SKM-1 treated with dmso at 0.1 percent for 144 hours (cell line): ENCODE data around the gene SHISAL2A.

Experiments
- DNase-seq: peaks from one replicate; lab custom pipeline; 2025; ENCODE audit not compliant: unreplicated experiment; lab: John Stamatoyannopoulos, UW

SHISAL2A gene

DNA sequence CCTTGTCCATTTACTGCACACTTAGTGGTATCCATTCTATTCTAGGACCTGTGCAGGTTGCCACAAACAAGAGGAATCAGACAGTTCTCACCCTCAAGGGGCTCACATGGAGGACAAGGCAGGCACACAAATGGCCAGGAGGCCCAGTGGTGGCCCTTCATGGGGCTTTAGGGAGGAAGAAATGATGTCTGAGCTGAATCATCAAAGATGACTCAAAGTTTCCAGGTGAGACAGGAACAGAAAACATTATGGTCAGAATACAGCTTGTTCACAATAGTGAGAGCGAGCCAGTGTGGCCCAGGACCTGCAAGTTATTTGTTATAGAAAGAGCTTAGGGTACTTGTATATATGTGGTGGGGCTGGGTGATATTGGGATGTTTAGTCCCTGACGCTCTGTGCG is 26.4 kb downstream of the SHISAL2A start:
- no peak for DNase-seq

DNA sequence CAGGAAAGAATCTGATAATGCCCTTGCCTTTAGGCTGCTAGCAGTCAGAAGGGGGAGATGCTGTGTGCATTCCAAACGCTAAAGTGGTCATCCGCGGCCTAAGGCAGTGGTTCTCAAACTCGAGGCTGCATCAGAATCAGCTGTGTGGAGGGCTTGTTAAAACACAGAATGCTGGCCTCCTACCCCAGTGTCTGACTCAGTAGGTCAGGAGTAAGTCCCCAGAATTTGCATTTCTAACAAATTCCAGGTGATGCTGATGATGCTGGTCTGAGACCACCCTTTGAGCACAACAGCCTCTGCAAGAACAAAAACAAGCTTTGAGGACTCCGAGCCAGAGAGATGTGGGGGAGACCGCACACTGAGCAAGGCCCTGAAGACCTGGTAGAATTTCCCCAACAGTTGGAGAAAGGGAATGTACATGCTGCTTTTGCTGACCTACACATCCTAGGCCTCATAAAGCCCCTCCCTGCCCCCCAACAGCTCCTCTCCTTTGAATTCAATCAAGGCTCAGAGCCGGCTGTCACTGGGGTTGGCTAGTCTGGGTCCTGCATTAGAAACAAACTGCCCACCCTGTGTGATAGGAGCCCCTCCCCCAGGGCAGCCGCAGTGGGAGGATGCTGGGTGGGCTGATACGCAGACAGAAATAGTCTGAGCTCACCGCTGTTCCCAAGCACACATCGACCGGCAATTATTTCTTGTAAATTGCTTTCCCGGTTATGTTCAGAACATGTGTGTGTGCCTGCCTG is 27.1 kb downstream of the SHISAL2A start:
- no peak for DNase-seq

DNA sequence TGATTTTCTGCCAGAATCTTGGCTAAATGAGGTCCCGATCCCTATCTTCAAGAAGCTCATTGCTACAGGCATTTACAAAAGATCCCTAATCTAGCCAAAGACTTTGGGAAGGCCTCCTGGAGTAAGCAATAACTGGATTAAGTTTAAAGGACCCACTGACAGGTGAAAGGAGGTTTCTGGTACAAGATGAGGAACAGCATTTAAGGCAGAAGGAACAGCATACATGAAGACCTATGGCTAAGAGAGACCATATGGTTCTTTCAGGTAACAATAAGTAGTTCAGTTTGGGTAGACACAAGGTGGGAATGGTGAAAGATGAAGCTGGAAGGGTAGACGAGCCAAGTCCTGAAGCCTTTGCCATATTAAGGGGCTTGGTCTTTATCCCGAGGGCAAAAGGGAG is 27.8 kb downstream of the SHISAL2A start:
- no peak for DNase-seq

DNA sequence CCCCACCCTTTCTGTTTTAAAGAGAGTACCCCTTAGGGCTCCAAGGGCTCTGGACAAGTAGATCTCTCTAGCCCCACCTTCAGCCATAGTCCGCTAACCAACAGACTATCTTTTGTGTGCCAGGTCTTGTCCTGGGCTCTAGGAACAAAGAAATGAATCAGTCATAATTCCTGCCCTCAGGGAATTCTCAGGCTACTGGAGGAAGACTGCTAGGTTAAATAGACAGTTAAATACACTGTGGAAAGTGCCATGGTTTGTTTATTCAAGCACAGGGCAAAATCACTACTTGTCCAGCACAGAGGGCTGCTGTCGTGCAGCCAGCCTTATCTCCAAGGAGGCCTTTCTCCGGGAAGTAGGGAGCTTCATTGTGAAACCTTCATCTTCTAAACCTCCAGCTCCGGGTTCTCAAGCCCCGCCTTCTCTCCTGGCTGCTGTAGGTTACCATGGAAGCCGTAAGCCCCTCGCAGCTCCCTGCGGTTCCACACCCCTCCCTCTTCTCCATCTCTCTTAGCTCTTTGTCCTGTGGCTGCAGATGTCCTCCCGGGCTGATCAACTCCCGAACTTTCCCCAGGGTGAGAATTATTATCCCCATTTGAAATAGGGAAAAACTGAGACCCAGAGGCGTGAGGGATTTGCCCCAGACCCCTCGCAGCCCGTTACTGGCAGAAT is 29.8 kb downstream of the SHISAL2A start:
- DNase-seq, result no peak

DNA sequence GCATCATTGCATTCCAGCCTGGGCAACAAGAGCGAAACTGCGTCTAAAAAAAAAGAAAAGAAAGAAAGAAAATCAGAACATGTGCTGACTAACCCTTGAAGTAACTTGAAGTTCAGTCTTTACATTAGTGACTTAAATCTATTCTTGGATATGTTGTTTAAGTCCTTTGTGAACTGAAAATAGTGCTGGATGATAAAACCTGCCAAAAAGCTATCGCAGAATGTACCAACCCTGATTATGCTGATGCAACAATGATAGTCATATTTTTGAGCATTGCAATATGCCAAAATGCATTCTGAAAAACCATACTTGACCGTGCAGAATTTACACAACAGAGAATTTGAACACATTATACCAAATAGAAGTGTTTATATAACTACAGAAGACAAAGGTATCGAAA is 30.7 kb downstream of the SHISAL2A start:
- no peak for DNase-seq

DNA sequence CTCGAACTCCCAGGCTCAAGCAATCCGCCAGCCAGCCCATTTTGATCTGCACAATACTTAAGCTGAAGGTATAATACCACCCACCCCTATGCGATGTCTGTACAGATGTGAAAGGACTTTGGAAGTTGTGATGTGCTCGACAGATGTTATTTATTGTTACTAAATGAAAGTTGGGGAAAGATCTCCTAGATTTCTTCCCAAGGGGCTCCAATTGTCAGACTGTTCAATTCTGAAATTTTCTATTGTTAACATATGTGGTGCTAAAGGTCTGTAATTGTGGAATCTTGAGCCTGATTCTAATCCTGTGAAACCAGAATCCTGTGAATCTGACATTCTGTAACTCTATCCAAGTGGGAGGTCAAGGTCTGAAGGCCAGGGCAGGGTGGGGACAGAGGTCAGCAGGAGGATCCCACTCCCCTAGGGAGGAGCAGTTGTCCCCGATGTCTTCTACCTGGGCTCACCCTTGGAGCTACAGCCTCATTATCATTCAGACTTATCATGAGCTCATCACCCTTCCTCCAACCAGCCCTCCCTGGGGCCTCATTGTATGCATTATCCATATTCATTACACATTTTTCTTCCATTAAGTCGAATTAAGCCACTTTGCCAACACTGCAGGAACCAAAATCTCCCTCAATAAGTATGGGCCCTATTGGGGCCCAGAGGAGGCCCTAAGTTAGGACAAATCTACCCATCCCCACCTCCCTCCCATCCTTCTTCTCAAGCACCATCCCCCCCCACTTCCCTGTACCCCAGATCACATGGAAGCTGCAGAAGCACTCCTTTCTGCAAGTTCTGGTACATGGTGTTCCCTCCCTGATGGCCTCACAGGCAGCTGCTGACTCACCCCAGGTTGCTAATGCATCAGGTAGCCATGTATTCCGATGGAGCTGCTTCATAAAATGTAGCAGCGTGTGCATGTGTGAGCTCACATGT is 32.3 kb downstream of the SHISAL2A start:
- no peak for DNase-seq

DNA sequence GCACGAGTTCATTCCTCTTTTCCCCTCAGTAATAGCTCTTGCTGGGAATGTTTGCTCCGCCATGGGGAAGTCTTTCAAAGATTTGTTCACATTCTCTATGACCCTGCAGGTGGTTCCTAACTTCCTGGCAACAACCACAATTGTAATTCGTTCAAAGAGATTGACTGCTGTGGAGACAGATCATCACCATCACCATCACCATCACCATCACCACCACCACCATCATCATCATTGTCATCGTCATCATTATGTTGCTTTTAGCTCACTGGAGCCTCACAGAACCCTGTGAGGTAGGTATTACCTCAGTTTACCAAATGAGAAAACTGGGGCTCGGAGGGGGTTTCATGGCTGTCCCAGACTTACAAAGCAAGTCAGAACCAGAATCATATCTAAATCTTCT is 34.3 kb downstream of the SHISAL2A start:
- DNase-seq, result no peak

DNA sequence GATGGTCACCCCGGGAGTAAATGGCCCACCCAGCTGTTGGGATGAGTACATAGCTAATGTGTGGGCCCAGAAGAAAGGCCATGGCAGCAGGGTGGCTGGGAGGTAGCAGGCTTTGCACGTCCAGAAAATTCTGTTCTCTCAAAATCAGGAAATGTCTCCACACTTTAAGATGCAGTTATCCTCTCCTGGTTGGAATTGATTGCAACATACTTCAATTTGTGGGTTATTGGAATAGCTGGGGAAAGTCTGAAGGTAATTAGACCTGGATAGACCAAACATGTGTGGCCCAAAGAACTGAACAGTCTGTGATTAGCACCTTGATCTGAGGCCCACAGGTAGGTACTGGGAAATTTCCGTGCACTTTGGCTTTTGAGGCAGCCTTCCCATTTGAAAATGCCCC is 35.0 kb downstream of the SHISAL2A start:
- DNase-seq, result no peak

DNA sequence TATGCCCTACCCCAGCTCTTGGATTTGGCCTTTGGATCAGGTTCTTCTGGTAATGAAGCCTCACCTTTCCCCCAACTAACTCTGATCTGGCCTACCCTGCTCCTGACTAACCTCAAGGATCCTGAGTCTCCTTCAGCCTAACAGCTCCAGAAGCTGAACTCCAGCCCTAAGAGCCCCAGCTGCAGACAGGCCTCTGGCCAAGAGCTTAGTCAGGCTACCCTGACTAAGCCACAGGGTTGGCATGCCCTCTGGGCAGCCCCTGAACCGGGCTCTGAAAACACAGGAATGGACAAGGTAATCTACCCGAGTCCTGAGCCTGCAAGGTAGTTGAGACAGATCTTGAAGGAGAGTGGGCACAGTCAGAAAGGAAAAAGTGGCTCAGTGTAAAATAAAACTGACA is 35.7 kb downstream of the SHISAL2A start:
- DNase-seq, result no peak

DNA sequence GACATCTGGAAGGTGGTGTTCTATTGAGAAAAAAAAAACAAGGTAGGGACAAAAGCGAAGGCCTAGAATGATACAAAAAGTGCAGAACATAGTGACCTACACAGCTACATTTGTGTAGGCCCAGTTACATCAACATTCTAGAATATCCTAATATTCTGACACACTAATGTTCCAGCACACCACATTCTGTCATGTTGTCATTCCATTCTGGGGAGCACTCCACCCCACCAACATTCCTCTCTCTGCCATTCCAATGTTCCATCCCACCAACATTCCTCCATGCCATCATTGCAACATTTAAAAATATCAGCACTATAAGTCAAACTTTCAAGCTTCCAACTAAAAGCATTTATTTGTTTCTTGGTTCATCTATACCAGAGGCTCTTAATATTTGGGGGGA is 36.7 kb downstream of the SHISAL2A start:
- no peak for DNase-seq

DNA sequence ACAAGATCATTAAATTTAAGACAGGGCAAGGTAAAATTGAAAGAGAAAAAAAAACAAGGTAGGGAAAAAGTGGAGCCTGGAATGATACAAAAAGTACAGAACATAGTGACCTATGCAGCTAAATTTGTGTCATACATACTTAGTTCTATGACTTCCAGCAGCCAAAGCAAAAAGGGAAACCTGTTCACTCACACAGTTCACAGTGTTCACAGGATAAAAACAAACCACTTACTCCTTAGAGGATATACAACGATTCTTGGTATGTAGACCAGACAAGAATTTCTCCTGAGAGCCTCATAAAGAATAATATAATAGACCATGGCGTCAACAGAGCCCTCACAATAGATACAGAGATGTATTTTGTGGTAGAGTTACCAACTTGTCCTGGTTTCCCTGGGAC is 37.6 kb downstream of the SHISAL2A start:
- DNase-seq, result no peak

DNA sequence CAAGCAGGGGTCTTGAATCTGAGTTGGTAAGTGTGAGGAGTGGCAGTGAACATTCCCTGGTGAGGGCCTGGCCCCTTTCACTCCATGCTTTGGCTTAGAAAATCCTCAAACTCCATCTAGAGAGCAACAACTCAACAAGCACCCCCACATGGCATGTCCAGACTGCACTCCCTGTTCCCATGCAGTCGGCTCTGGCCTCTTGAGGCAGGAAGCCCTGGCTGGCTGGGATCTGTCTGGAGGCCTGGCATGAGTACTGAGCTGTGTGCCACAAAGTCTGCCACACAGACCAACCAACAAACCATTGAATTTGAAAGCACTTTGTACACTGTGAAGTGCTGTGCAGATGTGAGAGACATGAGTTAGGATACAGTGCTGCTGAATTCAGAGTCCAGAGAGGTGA is 40.0 kb downstream of the SHISAL2A start:
- no peak for DNase-seq

DNA sequence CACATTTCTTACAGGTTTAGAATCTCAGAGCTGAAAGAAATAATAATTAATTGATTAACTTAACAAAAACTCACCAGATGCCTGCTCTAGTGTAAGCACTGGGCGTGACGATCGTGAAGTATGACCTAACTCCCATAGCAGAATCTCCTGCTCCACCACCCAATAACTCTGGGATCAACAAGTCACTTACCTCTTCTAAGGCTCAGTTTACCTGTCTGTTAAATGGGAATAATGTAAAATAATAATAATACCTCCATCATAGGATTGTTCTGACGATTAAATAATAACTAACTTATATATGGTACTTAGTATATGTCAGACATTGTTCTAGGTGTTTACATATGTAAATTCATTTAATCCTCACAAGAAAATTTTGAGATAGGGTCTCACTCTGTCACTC is 40.5 kb downstream of the SHISAL2A start:
- DNase-seq, result no peak

DNA sequence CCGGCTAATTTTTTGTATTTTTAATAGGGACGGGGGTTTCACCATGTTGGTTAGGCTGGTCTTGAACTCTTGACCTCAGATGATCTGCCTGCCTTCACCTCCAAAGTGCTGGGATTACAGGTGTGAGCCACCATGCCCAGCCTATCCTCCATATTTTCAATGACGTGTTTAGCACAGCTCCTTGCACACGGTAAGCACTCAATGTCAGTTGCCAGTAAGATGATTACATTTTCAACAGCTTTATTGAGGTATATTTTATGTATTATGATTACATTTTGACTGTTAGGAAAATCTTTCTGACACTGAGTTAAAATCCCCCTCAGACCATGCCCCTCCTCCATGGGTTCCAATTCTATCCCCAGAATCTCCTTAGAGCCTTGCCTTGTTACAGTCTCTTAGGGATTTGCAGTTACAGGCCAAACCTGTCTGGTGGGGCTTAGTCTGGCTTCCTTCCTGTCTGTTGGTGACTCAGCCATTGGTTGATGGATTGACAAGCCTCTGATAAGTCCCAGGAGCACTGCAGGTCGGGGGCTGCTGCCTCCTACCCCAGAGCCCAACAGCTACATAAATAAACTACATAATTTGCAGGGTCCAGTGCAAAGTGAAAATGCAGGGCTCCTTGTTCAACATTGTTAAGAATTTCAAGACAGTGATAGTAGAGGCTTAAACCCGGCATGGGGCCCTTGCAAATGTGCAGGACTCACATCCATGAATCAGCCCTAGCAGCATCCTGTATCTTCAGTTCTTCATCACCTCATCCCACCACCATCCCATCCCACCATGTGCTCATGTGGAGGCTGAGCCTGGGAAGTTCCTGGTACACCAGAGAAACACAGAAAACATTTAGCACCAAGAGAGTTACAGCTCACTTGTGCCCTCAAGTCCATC is 41.8 kb downstream of the SHISAL2A start:
- no peak for DNase-seq

DNA sequence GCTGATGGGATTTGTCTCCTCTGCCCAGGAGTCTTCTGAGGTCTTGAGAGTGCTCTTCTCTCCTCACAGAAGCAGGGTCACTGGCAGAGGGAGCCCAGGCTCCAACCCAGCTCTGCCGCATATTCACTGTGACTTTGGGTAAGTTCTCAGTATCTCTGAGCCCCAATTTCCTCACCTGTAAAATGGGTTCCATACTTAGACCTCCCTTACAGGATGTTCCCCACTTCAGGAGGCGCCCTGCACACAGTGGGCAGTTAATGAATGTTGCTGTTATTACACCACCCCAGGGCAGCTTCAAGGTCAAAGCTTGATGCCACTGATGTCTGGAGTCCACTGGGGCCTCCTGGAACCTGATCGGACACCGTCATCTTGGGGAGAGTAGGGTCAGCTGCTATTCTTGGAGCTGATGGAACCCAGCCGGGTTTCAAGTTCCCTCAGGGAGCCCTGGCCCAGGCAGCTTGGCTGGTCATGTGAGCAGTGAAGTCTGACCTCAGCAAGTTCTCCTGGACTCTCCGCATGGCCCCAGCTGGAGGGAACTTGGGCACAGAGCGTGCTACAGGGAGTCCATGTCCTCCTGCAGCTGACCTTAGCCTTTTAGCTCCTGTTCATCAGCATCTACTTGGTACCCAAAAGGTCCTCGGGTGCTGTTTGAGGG is 43.4 kb downstream of the SHISAL2A start:
- DNase-seq, result no peak

DNA sequence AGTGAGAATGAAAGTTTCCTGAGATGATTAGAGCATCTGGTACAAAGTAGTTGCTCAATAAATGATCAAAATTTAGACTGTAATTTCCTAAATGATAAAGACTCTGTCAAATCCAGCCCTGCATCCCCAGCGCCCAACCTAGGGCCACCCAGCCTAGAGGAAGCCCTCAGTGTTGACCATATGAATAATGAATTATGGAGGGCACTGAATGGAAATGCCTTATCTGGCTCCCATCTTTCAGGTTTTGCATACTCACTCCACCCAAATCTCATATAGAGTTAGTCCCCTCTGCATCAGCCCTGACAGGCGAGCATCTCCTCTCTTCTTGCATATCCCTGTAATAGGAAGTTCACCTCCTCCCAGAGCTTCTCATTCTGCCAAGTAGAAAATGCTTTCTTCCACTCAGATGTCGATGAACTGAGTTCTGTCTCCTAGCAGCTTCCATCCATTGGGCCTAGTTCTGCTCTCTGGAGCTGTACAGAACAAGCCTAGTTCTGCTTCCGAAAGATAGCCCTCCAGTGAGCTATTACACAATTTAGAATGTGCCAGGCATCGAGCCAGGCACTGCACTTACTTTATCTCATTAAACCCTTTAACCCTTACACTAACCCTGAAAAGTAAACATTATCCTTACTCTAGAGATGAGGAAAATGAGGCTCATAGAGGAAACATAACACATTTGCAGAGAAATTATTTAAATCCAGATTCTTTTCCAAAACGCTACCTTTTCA is 44.3 kb downstream of the SHISAL2A start:
- DNase-seq, result no peak

DNA sequence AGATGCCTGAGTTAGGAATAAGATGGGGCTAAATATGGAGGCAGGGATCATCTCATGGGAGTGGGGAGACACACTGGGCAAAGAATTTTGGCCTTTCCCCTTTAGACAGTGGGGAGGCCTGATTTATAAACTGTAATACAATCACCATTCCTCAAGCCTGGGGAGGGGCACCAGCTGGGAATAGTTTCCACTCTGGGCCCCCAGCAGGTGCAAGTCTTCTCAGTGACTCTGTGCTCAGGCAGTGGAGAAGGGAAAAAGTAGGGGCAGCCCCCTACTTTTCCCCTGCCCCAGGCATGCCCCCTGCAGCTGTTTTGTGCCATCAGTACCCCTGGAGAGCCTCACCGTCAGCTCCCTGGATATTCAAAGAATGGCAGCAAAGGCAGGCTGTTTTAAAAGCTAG is 46.1 kb downstream of the SHISAL2A start:
- DNase-seq, result no peak

DNA sequence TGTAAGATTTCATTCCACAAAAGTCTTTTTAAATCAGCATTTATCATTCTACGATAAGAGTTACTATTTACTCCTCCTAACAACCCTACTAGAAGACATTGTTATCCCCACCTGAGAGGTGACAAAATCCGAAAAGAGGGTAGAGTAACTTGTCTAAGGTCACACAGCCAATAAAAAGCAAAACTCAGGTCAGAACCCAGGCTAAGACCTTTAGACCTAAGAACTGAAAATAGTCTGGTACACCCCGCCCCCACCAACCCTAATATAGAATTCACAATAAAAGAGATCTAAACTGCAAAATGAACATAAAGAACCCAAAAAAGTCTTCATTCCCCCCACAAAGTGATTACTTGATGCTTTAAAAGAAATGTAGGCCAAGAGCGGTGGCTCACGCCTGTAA is 46.5 kb downstream of the SHISAL2A start:
- no peak for DNase-seq

DNA sequence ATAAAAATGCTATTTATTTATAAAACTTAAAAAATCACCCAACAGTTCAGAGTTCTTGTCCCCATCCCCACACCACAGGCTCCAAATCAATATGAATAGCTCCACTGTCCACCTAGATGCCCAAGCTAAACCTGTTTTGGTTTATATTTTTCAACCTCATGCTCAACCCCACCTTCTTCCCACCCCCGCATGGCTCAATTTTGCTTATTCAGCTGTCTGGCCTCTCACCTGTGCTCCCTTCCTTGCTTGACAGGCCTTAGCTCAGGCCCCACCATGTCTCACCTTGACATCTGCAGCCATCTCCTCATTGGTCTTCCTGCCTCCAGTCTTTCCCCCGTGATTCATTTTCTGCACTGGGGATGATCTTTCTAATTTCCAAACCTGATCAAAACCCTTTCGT is 47.4 kb downstream of the SHISAL2A start:
- DNase-seq, result no peak

DNA sequence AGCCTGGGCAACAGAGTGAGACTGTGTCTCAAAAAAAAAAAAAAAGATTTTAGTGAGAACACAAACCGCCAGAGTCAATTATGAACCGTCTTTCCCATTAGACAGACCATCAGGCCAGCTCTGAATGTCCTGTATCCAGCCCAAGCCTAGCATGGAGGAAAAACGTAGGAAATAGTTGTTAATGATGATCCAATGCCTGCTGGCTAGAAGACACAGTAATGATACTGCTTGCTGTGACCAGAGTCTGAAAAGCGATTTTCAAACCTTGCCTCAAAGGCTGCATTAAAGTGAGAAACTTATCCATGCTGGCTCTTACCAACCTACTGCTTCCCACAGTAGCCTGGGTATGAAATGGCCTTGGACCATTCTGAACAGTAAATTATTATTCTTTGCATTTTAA is 48.2 kb downstream of the SHISAL2A start:
- no peak for DNase-seq
